IMR-90 (cell line): ENCODE results near the gene CEL. TPM values are rescaled to one million over a fixed set of nuclear protein-coding genes. Genes with fewer than 3 reads are reported as not detected.

Experiments used
- CEBPB ChIP-seq: IDR thresholded peaks from 2 replicates; pipeline ENCODE4 v1.6.1; 2012; ENCODE audit warnings: low read depth, low read length, improper control_type of control experiment
- MAFK ChIP-seq: IDR thresholded peaks from 2 replicates; pipeline ENCODE4 v1.6.1; 2012; ENCODE audit warnings: low read depth, low read length, improper control_type of control experiment
- SMC3 ChIP-seq: fragments of 150-350 bp; IDR thresholded peaks from 2 replicates; pipeline ENCODE4 v1.6.1; 2016; ENCODE audit warnings: low read depth, mild to moderate bottlenecking, antibody characterized with exemption, low read length, moderate library complexity
- polyA plus RNA-seq, 3 experiments: library from polyadenylated mRNA; depleted of rRNA; stranded (reverse); fragments of >200 nt; gene quantifications; 2 replicates each; pipeline ENCODE4 v1.2.3, GENCODE V29; 2012; ENCODE audit warnings: low replicate concordance in 1 of 3
- total RNA-seq: library from RNA; depleted of rRNA; stranded (reverse); fragments of >200 nt; gene quantifications from 2 replicates; pipeline ENCODE4 v1.2.3, GENCODE V29; 2012

The CEL gene
- total and polyA plus RNA-seq, 2 of the 4 experiments (the other 2 are of a cell fraction) = under 0.01 to 0.75 TPM

DNA sequence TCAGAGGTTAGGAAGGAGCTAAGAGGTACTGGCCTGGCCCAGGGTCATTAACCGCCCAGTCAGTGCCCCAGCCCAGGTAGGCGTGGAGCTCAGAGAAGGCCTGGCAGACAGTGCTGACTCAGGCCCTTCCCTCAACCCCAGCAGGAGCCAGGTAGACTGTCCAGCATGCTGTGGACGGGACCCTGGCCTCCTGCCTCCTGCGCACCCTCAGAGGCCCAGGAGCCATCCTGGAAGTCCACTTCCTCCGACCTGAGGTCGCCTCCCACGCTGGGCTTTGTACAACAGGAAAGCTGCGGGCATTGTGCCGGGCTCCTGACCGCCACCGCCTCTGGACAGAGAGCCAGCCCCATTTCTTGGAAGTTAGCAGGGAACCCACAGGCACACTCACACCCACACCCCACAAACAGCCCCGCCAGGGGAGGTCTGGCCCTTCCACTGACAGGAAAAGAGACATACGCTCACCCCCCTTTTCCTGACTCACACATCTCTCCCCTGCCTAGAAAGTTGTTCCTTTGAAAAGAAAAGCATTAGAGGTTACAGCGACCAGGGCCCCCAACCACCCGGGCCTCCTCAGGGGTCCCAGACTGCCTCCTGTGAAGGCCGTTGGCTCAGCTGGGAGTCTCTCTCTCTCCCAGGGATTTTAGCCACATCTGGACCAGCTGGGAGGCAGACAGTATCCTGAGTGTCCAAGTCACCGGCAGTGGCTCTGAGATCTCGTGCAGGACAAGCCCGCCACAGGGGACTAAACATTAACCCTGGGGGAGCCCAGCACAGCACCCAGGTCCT is 51.6 kb downstream of the CEL start (continued):
- no peak for TF ChIP-seq CEBPB
- no peak for TF ChIP-seq SMC3
- no peak for TF ChIP-seq MAFK
